Small intestine (tissue), 7 donors: ENCODE data around the gene SPI1. TPM values are rescaled to one million over a fixed set of nuclear protein-coding genes. Genes with fewer than 3 reads are reported as not detected.

Source experiments
- DNase-seq, 2 donors: peaks; one replicate each; pipeline versions ENCODE4 v3.0.0 to v3.0.0-alpha.2; 2013
- FAIRE-seq: peaks from 2 replicates; lab custom pipeline; 2012; peaks lifted over from hg19 to GRCh38; lab: Jason Lieb, UNC
- H3K27ac ChIP-seq, 3 donors: one replicate each; pipeline ENCODE4 v1.5.1; 2013; ENCODE audit warnings: low read length in 2 of 3, mild to moderate bottlenecking in 2 of 3, control low read depth in 1 of 3, inconsistent platforms in 1 of 3, low read depth in 1 of 3, moderate library complexity in 1 of 3
- H3K27me3 ChIP-seq, 3 donors: one replicate each; pipeline ENCODE4 v1.6.1; 2013; ENCODE audit warnings: low read length in 3 of 3, inconsistent platforms in 1 of 3; ENCODE audit not compliant: control insufficient read depth in 3 of 3, insufficient read depth in 3 of 3
- H3K36me3 ChIP-seq, 3 donors: one replicate each; pipeline ENCODE4 v1.6.1; 2013; ENCODE audit warnings: low read length in 3 of 3, inconsistent platforms in 1 of 3, low read depth in 1 of 3, mild to moderate bottlenecking in 1 of 3, moderate library complexity in 1 of 3; ENCODE audit not compliant: control insufficient read depth in 3 of 3, insufficient read depth in 2 of 3
- H3K4me1 ChIP-seq, 3 donors: one replicate each; pipeline ENCODE4 v1.6.1; 2013; ENCODE audit warnings: low read length in 2 of 3, inconsistent platforms in 1 of 3, low read depth in 1 of 3, mild to moderate bottlenecking in 1 of 3, moderate library complexity in 1 of 3; ENCODE audit not compliant: control insufficient read depth in 3 of 3, insufficient read depth in 2 of 3
- H3K4me3 ChIP-seq, 3 donors: one replicate each; pipeline ENCODE4 v1.5.1; 2013; ENCODE audit warnings: low read length in 3 of 3, control low read depth in 1 of 3, inconsistent platforms in 1 of 3, low read depth in 1 of 3, mild to moderate bottlenecking in 1 of 3, moderate library complexity in 1 of 3
- H3K9me3 ChIP-seq, 2 donors: one replicate each; pipeline ENCODE4 v1.6.1; 2013; ENCODE audit warnings: low read depth in 1 of 2, low read length in 1 of 2; ENCODE audit not compliant: control insufficient read depth in 2 of 2, insufficient read depth in 1 of 2
- WGBS, 3 donors: extraction: QIAGEN DNeasy Blood & Tissue Kit; methylation state at CpG; one replicate each; pipeline ENCODE4 v1.1.7; 2013; 5-methylcytosine and 5-hydroxymethylcytosine counted together
- polyA plus RNA-seq, 4 donors: library from polyadenylated mRNA; stranded (reverse) in 3 of 4; unstranded in 1 of 4; fragments of 200-250 nt in 3 of 4; fragments of 120-200 nt in 1 of 4; gene quantifications; one replicate each; pipeline versions ENCODE4 v1.2.1 to v1.2.3, GENCODE V29; 2013
- donor health status: healthy with polysubstance abuse.
- donor health status: control.
- donor health status: control.
- donor health status: Bipolar disorder and iron deficiency.
- donor health status: healthy.

The SPI1 gene
- polyA plus RNA-seq, 4 donors: 3.4 to 25.4 (median 12.0) TPM

GRCh38 chr11:47392546-47393162, 14.3 kb upstream of the SPI1 start:
- no peak overlapping the region for H3K4me3 ChIP-seq
- no peaks in the 10 kb centered on the region for H3K9me3 ChIP-seq
- no peak for DNase-seq
- FAIRE-seq: no peak
- peaks cover 0 to 11% (median 0%) of the 10 kb centered on the region in 3 donors for H3K4me1 ChIP-seq
- H3K27me3 ChIP-seq: no peaks in the 10 kb centered on the region
- H3K36me3 ChIP-seq: no peaks in the 10 kb centered on the region
- peak overlapping the region in 2 of 3 donors; percentile 12 to 71 for H3K27ac ChIP-seq
- WGBS, 3 donors: 80 to 90% (median 83%) methylated on average over 14 of the region's 14 CpGs

- peak overlapping the region in 1 of 3 donors; percentile 71 for H3K27ac ChIP-seq
- H3K9me3 ChIP-seq: no peaks in the 10 kb centered on the region
- H3K27me3 ChIP-seq: no peaks in the 10 kb centered on the region
- 85 to 90% (median 89%) methylated on average over 15 to 16 of the region's 16 CpGs for WGBS, 3 donors
- H3K36me3 ChIP-seq: no peaks in the 10 kb centered on the region
- DNase-seq: no peak
- H3K4me1 ChIP-seq: peaks cover 0 to 11% (median 0%) of the 10 kb centered on the region in 3 donors
- no peak for FAIRE-seq
- H3K4me3 ChIP-seq: no peak overlapping the region
Observed at GRCh38 chr11:47391711-47392432, 13.5 kb upstream of the SPI1 start.

GRCh38 chr11:47391077-47391583, 12.8 kb upstream of the SPI1 start:
- Histone ChIP-seq H3K9me3 (no peaks in the 10 kb centered on the region), H3K36me3 (no peaks in the 10 kb centered on the region), H3K4me3 (no peak overlapping the region), H3K27ac (peak overlapping the region in 1 of 3 donors; percentile 65), H3K27me3 (no peaks in the 10 kb centered on the region), H3K4me1 (peaks cover 0 to 11% (median 0%) of the 10 kb centered on the region in 3 donors)
- FAIRE-seq: no peak
- 86 to 92% (median 86%) methylated on average over 11 of the region's 11 CpGs for WGBS, 3 donors
- DNase-seq: no peak

- H3K4me1 ChIP-seq: peaks cover 0 to 11% (median 0%) of the 10 kb centered on the region in 3 donors
- no peaks in the 10 kb centered on the region for H3K36me3 ChIP-seq
- DNase-seq (no peak), FAIRE-seq (no peak)
- peak overlapping the region in 1 of 3 donors; percentile 65 for H3K27ac ChIP-seq
- no peaks in the 10 kb centered on the region for H3K9me3 ChIP-seq
- no peaks in the 10 kb centered on the region for H3K27me3 ChIP-seq
- WGBS, 3 donors: 95 to 97% (median 96%) methylated on average over 6 of the region's 6 CpGs
- no peak overlapping the region for H3K4me3 ChIP-seq
Observed at GRCh38 chr11:47390422-47390760, 12.0 kb upstream of the SPI1 start.

GRCh38 chr11:47389577-47390421, 11.5 kb upstream of the SPI1 start:
- Histone ChIP-seq H3K9me3 (no peaks in the 10 kb centered on the region), H3K4me1 (peaks cover 0 to 11% (median 0%) of the 10 kb centered on the region in 3 donors), H3K4me3 (no peak overlapping the region), H3K27ac (no peak overlapping the region), H3K27me3 (no peaks in the 10 kb centered on the region), H3K36me3 (no peaks in the 10 kb centered on the region)
- no peak for FAIRE-seq
- no peak for DNase-seq
- WGBS, 3 donors: 83 to 87% (median 85%) methylated on average over 17 of the region's 17 CpGs

GRCh38 chr11:47388697-47389576, 10.6 kb upstream of the SPI1 start:
- 83 to 91% (median 89%) methylated on average over 28 of the region's 28 CpGs for WGBS, 3 donors
- H3K36me3 ChIP-seq: no peaks in the 10 kb centered on the region
- H3K9me3 ChIP-seq: no peaks in the 10 kb centered on the region
- no peak for DNase-seq
- H3K4me1 ChIP-seq: peaks cover 0 to 11% (median 0%) of the 10 kb centered on the region in 3 donors
- H3K4me3 ChIP-seq: no peak overlapping the region
- no peak for FAIRE-seq
- H3K27me3 ChIP-seq: no peaks in the 10 kb centered on the region
- H3K27ac ChIP-seq: no peak overlapping the region

GRCh38 chr11:47387944-47388696, 9.8 kb upstream of the SPI1 start:
- H3K9me3 ChIP-seq: no peaks in the 10 kb centered on the region
- DNase-seq (no peak), FAIRE-seq (no peak)
- 71 to 75% (median 74%) methylated on average over 13 of the region's 13 CpGs for WGBS, 3 donors
- H3K4me3 ChIP-seq: no peak overlapping the region
- H3K27ac ChIP-seq: no peak overlapping the region
- no peaks in the 10 kb centered on the region for H3K36me3 ChIP-seq
- no peaks in the 10 kb centered on the region for H3K27me3 ChIP-seq
- H3K4me1 ChIP-seq: peaks cover 0 to 8% (median 0%) of the 10 kb centered on the region in 3 donors
